Upper lobe of left lung (tissue), 4 donors: Measurements from ENCODE around the gene PDE8A.

Source experiments
- CTCF ChIP-seq, 6 experiments: fragments of 450-650 bp in 4 of 6; fragments of 200-600 bp in 2 of 6; sonication (generic) in 2 of 6; IDR thresholded peaks; one replicate each; pipeline ENCODE4 v1.5.1; 2016 to 2019; ENCODE audit warnings: antibody characterized with exemption in 6 of 6
- EP300 ChIP-seq, 4 donors: sonication (generic); formaldehyde crosslinking; IDR thresholded peaks; one replicate each; pipeline ENCODE4 v1.5.1; 2017; ENCODE audit warnings: antibody characterized with exemption in 4 of 4, control low read depth in 2 of 4
- POLR2A ChIP-seq, 4 donors: fragments of 450-650 bp; IDR thresholded peaks; one replicate each; pipeline ENCODE4 v1.5.1; 2016 to 2017; ENCODE audit warnings: antibody characterized with exemption in 4 of 4, mild to moderate bottlenecking in 2 of 4
- POLR2AphosphoS5 ChIP-seq, 2 donors: sonication (generic); formaldehyde crosslinking; IDR thresholded peaks; one replicate each; pipeline ENCODE4 v1.5.1; 2017; ENCODE audit warnings: antibody characterized with exemption in 2 of 2

GRCh38 chr15:84979651-84980050 lies 2.0 kb upstream of the PDE8A start:
- TF ChIP-seq POLR2AphosphoS5 (IDR thresholded peaks at IDR 0.05) (no peak), POLR2A (IDR thresholded peaks at IDR 0.05) (no peak), CTCF (IDR thresholded peaks at IDR 0.05) (no peak), EP300 (IDR thresholded peaks at IDR 0.05) (no peak)
